Activated T-helper 17 cell treated with anti-CD3 and anti-CD28 coated beads, Interleukin-2, amount 50 U/mL, for 72 hours (primary cell): ENCODE measurements around the gene VCL. TPM values are rescaled to one million over a fixed set of nuclear protein-coding genes. Genes with fewer than 3 reads are reported as not detected.
"Not testable (repeated sequence)": the region's sequence is repeated elsewhere in the genome, so short reads cannot be mapped to it uniquely, and the experiment has no call there.

ENCODE experiments used
- ATAC-seq: fragments of 150-1000 bp; cut with Tn5 transposase; replicated peaks from 2 replicates; pipeline ENCODE4 v1.10.0; 2021; ENCODE audit warnings: mild to moderate bottlenecking, moderate library complexity
- H3K27ac Mint-ChIP-seq: one replicate; pipeline ENCODE4 v1.8.0; 2022; ENCODE audit warnings: mixed read lengths
- H3K27me3 Mint-ChIP-seq: one replicate; pipeline ENCODE4 v1.8.0; 2022; ENCODE audit warnings: mixed read lengths
- H3K36me3 Mint-ChIP-seq: one replicate; pipeline ENCODE4 v1.8.0; 2022; ENCODE audit warnings: low read depth, mild to moderate bottlenecking, mixed read lengths
- H3K4me1 Mint-ChIP-seq: one replicate; pipeline ENCODE4 v1.8.0; 2022; ENCODE audit warnings: mixed read lengths
- H3K4me3 Mint-ChIP-seq: one replicate; pipeline ENCODE4 v1.8.0; 2022; ENCODE audit warnings: mild to moderate bottlenecking, mixed read lengths
- H3K9me3 Mint-ChIP-seq: one replicate; pipeline ENCODE4 v1.8.0; 2022; ENCODE audit warnings: mixed read lengths
- total RNA-seq, 2 donors: library from RNA; stranded (reverse); gene quantifications; one replicate each; pipeline ENCODE4 v1.2.3, GENCODE V29; 2022

Gene VCL
- total RNA-seq, 2 donors from 2014 or later = 18.4 to 27.2 TPM

DNA sequence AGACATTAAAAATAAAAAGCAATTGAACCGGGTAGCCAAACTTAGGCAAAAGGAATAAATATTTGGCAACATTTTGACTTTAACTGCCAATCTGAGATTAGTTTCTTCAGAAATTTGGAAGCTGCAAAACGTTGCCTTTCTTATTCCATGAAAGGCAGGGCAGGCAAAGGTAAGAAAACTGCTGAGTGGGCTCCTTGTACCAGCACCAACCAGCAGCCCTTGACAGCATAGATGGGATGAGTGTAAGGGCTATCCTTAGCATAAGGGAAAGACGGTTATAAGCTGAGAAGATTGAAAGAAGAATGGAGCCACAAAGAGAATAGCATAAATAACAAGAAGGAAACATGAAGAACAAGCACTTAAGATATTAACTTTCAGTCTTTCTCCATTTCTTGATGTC lies 124.1 kb downstream of the VCL start:
- H3K36me3 Mint-ChIP-seq = peaks cover 97% of the 10 kb centered on the region
- no peaks in the 10 kb centered on the region for H3K9me3 Mint-ChIP-seq
- no peaks in the 10 kb centered on the region for H3K27me3 Mint-ChIP-seq
- no peak overlapping the region for H3K4me3 Mint-ChIP-seq
- ATAC-seq = no peak
- H3K27ac Mint-ChIP-seq = peak overlapping the region; percentile 31
- H3K4me1 Mint-ChIP-seq = peaks cover 7% of the 10 kb centered on the region

DNA sequence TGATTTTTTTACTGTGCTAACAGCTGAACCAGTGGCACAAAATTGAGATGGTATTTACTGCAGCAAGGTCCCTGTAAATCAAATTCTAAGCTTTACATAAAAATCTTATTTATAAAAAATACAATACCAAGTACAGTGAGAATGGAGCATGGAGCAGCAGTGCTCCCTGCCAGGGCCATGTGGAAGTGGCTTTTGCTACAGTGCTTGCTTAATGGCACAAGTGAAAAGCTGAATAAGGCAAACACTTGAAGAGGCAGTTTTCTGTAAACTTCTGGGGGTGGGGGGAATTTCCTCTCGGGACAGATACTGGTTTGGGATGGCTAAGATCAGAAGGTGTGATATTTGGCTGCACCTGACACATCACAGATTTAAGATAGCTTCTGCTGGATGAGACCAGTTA lies 125.2 kb downstream of the VCL start:
- no peaks in the 10 kb centered on the region for H3K27me3 Mint-ChIP-seq
- peak overlapping the region; percentile 31 for H3K27ac Mint-ChIP-seq
- H3K4me3 Mint-ChIP-seq = no peak overlapping the region
- peaks cover 7% of the 10 kb centered on the region for H3K4me1 Mint-ChIP-seq
- peaks cover 97% of the 10 kb centered on the region for H3K36me3 Mint-ChIP-seq
- no peak for ATAC-seq
- H3K9me3 Mint-ChIP-seq = no peaks in the 10 kb centered on the region

DNA sequence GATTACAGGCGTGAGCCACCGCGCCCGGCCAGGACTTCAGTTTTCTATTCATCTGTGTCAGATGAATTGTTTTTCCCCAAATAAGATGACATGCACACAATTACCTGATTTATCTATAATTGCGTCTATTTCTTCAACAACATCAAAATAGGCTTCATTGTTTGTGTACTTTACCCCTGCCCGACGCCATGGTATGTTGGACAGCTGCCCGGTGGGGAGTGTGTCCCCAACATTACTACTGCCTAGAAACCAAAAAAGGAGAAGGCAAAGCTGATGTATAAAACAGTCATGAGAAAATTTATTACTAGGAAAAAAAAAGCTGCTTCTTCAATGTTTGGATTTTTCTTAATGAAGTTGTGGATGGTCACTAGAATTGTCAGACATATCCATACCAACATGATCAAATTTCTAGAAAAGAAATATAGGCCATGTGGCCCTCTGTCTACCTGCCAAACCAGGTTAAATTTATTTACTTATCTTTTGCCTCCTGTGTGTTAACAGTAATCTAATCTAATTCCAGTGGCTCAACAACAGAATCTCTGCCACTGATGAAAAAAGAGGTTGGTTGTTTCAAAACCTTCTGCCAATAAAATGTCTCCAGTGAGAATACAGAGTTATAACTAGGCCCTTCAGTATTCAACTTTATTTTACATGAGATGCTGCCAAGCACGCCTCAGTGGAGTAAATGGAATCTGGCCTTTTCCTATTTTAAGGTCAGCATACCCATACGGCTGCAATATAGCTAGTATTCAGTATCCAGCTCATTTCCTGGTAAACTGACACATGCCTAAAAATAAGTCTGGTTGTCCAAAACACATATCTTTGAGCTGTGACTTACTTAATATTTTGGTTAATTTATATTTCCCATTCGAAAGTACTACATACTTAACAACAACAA lies 136.3 kb downstream of the VCL start:
- peaks cover 90% of the 10 kb centered on the region for H3K36me3 Mint-ChIP-seq
- no peaks in the 10 kb centered on the region for H3K9me3 Mint-ChIP-seq
- H3K27me3 Mint-ChIP-seq = no peaks in the 10 kb centered on the region
- no peaks in the 10 kb centered on the region for H3K4me1 Mint-ChIP-seq
- no peak overlapping the region for H3K27ac Mint-ChIP-seq
- no peak overlapping the region for H3K4me3 Mint-ChIP-seq
- no peak for ATAC-seq

DNA sequence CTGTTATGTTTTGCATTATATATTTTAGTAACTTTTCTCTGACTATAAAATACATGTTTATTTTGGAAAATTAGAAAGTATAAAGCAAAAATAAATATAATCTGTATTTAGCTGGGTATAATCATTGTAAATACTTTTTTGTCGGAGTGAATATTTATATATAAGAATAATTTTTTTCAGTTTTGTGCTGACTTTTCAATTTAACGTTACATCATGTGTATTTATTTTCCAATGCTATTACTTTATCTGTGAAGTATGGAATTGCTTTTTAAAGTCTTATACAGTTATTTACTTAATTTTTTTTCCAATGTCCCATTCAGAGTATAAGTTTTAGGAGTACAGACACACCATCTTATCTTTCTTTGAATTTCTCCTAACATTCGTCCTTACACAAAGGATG lies 137.5 kb downstream of the VCL start:
- Mint-ChIP-seq H3K4me3 (no peak overlapping the region), H3K27me3 (no peaks in the 10 kb centered on the region), H3K9me3 (no peaks in the 10 kb centered on the region), H3K4me1 (no peaks in the 10 kb centered on the region), H3K36me3 (peaks cover 81% of the 10 kb centered on the region), H3K27ac (no peak overlapping the region)
- no peak for ATAC-seq

DNA sequence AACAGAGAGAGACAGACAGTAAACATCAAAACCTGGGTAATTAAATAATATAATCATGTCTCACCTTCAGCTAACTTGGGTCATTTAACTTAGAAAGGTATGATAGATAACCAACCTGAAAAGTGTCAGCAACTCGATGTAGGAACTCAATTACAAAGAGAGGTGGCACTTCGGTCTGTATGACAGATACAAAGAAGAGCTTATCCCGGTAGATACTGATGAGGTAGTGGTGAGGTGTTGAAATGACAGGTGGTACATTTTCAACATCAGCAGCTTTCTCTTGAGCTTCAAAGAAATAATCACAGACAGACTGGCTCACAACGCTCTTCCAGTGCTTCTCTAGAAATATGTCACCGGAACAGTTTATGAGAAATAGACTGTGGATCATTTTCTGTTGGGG lies 140.1 kb downstream of the VCL start:
- ATAC-seq = no peak
- Mint-ChIP-seq H3K4me3 (no peak overlapping the region), H3K4me1 (no peaks in the 10 kb centered on the region), H3K9me3 (no peaks in the 10 kb centered on the region), H3K36me3 (peaks cover 62% of the 10 kb centered on the region), H3K27ac (no peak overlapping the region), H3K27me3 (no peaks in the 10 kb centered on the region)

DNA sequence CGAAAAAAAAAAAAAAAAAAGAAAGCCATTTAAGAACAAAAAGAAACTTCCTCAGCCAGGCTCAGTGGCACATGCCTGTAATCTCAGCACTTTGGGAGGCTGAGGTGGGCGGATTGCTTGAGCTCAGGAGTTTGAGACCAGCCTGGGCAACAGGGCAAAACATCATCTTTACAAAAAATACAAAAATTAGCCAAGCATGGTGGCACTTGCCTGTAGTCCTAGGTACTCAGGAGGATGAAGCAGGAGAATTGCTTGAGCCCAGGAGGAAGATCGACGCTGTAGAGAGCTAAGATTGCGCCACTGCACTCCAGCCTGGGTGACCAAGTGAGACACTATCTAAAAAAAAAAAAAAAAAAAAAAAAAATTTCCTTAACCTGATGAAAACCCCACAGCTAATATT lies 140.7 kb downstream of the VCL start:
- H3K27ac Mint-ChIP-seq, H3K27me3 Mint-ChIP-seq, H3K9me3 Mint-ChIP-seq, ATAC-seq, H3K4me1 Mint-ChIP-seq, H3K4me3 Mint-ChIP-seq: not testable (repeated sequence)
- peaks cover 56% of the 10 kb centered on the region for H3K36me3 Mint-ChIP-seq

DNA sequence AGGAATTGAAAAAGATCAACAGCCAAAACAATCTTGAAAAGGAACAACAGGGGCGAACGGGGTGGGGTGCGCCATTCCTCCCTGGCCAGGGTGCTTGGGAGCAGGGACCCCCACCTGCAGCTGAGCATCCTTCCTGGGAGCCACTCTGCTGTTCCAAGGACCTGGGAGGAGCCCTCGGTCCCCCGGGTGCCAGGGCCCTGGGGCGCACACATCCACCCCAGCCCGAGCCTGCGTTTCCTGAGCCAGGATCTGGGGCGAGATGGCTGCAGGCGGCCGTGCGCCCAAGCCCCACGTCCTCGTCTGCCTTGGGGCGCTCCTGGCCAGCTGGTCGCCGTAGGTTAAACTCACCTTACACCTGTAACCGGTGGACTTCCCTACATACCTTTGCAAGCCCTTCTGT lies 142.1 kb downstream of the VCL start:
- no peak overlapping the region for H3K27ac Mint-ChIP-seq
- no peaks in the 10 kb centered on the region for H3K9me3 Mint-ChIP-seq
- no peak for ATAC-seq
- no peaks in the 10 kb centered on the region for H3K4me1 Mint-ChIP-seq
- no peak overlapping the region for H3K4me3 Mint-ChIP-seq
- no peaks in the 10 kb centered on the region for H3K27me3 Mint-ChIP-seq
- H3K36me3 Mint-ChIP-seq = peaks cover 45% of the 10 kb centered on the region

DNA sequence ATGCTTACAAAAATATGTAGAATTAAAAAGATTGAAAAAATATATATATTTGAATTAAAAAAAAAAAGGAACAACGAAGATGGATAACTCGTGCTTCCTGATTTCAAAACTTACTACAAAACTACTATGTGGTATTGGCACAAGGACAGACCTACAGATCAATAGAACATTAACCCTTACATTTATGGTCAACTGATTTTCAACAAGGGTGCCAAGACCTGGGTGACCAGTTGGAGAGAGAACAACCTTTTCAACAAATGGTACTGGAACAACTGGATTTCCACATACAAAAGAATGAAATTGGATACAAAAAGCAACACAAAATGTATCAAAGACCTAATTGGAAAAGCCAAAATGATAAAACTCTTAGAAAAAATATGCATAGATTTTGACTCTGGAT lies 142.6 kb downstream of the VCL start:
- Mint-ChIP-seq H3K27ac (no peak overlapping the region), H3K4me3 (no peak overlapping the region), H3K36me3 (peaks cover 42% of the 10 kb centered on the region), H3K9me3 (no peaks in the 10 kb centered on the region), H3K4me1 (no peaks in the 10 kb centered on the region), H3K27me3 (no peaks in the 10 kb centered on the region)
- no peak for ATAC-seq

DNA sequence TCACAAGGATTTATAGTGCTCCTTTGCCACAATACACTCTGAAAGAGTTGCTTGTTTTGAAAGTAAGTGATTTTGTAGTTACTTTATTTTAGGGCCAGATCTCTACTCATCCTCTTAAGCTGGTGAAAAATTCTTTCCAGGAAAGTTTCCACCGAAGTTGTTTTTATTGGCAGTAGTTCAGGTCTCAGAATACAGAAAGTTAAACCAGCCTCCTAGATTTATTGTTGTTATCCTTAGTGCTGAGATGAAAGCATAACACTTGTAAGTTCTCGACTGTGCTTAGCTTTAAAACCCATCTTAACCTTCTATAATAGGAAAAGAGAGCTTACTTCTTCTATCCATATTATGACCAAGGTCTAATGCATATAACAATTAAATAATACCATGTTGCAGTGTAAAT lies 147.2 kb downstream of the VCL start:
- Mint-ChIP-seq H3K4me3 (no peak overlapping the region), H3K27me3 (no peaks in the 10 kb centered on the region), H3K9me3 (no peaks in the 10 kb centered on the region), H3K27ac (peak overlapping the region; percentile 11), H3K4me1 (peaks cover 9% of the 10 kb centered on the region), H3K36me3 (peaks cover 33% of the 10 kb centered on the region)
- no peak for ATAC-seq

DNA sequence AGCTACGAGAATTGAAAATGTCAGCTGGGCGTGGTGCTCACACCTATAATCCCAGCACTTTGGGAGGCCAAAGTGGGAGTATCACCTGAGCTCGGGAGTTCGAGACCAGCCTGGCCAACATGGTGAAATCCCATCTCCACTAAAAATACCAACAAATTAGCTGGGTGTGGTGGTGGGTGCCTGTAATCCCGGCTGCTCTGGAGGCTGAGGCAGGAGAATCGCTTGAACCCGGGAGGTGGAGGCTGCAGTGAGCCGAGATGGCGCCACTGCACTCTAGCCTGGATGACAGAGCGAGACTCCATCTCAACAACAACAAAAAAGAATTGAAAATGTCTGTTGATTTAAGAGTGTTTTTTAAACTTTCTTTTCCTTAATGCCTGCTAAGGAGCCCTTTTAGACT lies 149.1 kb downstream of the VCL start:
- H3K27ac Mint-ChIP-seq, H3K27me3 Mint-ChIP-seq, H3K4me1 Mint-ChIP-seq, H3K9me3 Mint-ChIP-seq, ATAC-seq, H3K4me3 Mint-ChIP-seq: not testable (repeated sequence)
- peaks cover 33% of the 10 kb centered on the region for H3K36me3 Mint-ChIP-seq

DNA sequence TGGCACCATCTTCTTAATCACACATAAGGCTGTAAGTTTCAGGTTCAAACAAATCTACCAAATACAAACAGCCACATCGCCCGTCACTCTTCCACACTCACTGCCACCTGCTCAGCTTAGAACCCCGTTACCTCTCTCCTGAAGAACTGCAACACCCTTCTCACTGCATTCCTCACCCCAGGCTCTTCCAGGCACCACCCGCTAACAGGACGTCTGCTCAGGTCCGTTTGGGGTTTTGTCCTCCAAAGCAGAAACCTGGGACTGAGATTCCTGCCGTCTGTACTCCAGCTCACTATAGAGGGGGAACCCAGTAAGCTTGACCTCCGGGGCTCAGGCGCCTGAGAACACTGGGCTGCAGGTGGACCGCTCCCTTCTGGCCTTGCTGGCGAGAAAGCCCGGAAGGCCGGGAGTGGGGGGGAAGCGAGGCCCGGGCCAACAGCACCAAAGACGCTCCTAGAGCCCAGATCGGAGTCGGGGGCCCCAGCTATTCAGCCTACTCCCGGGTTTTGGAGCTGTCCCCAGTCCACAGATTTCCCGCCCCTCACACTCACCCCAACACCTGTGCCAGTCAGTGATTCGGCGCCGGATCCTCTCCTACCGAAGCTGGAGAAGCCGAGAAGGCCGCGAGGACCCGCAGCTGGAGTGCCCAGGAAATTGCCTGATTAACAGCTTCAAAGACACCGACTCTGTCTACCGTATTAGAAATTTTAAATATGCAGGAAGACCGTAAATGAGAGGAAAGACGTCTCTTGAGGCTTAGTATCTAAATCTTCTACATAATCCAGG lies 152.5 kb downstream of the VCL start, which contains the start of gene AP3M1:
TSS of gene AP3M1 (minus strand) at position 625 of the 786 bp plus-strand sequence. CDS start 12,449 bp downstream, outside the sequence.
- Mint-ChIP-seq H3K36me3 (peaks cover 27% of the 10 kb centered on the region), H3K27ac (no peak within 1 kb of the TSS), H3K27me3 (no peaks in the 10 kb centered on the region), H3K9me3 (no peaks in the 10 kb centered on the region), H3K4me3 (no peak within 1 kb of the TSS), H3K4me1 (peaks cover 19% of the 10 kb centered on the region)
- peak; percentile 70 for ATAC-seq

DNA sequence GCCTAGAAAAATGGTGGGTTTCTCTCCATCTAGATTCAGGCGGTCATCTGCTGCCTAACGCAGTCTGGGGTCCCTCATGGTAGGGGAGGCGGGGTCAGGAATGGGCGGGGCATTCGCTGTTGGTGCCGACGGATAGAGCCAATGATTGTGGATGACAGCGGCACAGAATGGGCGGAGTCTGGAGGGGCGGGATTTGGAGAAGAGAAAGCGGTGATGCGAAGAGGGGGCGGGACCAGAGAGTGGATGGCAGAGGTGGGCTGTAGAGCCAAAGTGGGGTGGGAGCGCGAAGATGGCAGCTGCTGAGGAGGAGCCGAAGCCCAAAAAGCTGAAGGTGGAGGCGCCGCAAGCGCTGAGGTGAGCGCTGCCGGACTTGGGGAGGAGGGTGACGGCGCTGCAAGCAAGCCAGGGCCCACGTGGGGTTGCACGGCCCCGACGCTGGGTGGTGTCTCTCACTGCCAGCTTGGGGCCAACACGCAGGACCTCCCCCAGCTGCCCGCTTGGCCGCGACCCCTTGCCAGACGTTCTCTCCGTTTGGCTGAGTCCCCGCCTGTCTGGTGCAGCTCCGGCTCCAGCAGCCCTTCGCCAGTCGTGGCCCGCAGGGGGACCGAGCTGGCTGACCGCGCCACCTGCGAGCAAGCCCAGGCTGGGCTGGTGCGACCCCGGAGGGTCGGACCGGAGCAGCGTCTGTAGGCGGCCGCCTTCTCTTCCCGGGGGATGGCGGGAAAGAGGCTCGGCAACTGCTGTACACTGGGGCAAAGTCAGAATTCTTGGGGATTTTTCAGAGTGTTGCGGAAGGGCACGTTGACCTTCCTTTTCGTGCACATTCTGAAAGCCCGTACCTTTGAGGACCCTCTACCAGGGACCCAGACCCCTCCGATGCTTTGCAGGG lies 153.3 kb downstream of the VCL start, which contains the start of gene ADK:
TSS of gene ADK (plus strand) at position 232 of the 889 bp plus-strand sequence. CDS start at position 290, 58 bp downstream.
- no peak within 1 kb of the TSS for H3K27ac Mint-ChIP-seq
- H3K4me1 Mint-ChIP-seq = peaks cover 14% of the 10 kb centered on the region
- H3K4me3 Mint-ChIP-seq = no peak within 1 kb of the TSS
- peaks cover 20% of the 10 kb centered on the region for H3K36me3 Mint-ChIP-seq
- peak; percentile 96 for ATAC-seq
- H3K9me3 Mint-ChIP-seq = no peaks in the 10 kb centered on the region
- no peaks in the 10 kb centered on the region for H3K27me3 Mint-ChIP-seq

DNA sequence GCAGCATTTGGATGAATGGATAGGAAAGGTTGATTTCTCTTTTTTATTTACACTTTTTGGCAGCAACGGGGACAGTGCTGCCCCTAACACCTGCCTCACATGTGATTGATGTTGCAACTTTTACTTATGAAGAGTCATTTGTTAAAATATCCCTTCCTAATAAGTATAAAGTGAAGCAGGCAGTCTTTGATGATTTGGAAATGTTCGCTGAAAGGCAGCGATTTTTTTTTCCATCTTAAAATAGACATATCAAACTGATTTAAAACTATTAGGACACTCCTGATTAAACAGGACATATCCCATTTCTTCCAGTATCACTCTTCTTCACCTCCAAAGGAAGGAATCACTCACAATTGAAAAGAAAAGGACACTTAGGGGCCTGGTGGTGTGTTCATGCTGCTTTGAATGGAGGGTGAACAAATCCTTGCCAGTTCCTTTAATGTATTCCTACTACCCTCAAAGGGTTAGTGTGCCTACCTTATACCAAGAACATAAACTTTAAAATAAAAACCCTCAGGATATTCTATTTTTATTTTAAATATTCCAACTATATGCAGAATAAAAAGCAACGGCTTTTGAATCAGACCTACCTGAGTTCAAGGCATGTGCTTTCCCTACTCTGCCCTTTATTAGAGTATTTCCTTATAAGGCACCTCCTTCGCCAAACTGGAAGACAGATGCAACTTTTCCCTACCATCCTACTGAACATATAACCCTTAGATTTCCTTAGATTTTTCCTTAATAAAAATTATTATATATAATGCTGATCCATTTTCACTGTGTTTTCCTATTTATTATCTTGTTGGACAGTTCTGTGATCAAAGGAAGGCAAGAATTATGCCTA lies 154.2 kb downstream of the VCL start:
- Mint-ChIP-seq H3K9me3 (no peaks in the 10 kb centered on the region), H3K36me3 (peaks cover 12% of the 10 kb centered on the region), H3K27me3 (no peaks in the 10 kb centered on the region), H3K4me1 (peaks cover 16% of the 10 kb centered on the region), H3K4me3 (no peak overlapping the region), H3K27ac (no peak overlapping the region)
- no peak for ATAC-seq
